Stomach (tissue), 4 donors: ENCODE results near the gene CASP2.

Experiments
- EP300 ChIP-seq: sonication (generic); formaldehyde crosslinking; IDR thresholded peaks from one replicate; pipeline ENCODE4 v1.6.1; 2017; ENCODE audit warnings: antibody characterized with exemption
- POLR2A ChIP-seq, 4 donors: fragments of 450-650 bp; IDR thresholded peaks; one replicate each; pipeline ENCODE4 v1.6.1; 2016; ENCODE audit warnings: antibody characterized with exemption in 4 of 4, control low read depth in 2 of 4, mild to moderate bottlenecking in 1 of 4, moderate library complexity in 1 of 4
- TF ChIP-seq, protein P1 (sequence below), 7 experiments: fragments of 450-650 bp in 4 of 7; fragments of 200-600 bp in 3 of 7; sonication (generic) in 3 of 7; IDR thresholded peaks; one replicate each; pipeline ENCODE4 v1.5.1; 2016 to 2019; ENCODE audit warnings: antibody characterized with exemption in 7 of 7, control low read depth in 2 of 7, mild to moderate bottlenecking in 1 of 7

DNA sequence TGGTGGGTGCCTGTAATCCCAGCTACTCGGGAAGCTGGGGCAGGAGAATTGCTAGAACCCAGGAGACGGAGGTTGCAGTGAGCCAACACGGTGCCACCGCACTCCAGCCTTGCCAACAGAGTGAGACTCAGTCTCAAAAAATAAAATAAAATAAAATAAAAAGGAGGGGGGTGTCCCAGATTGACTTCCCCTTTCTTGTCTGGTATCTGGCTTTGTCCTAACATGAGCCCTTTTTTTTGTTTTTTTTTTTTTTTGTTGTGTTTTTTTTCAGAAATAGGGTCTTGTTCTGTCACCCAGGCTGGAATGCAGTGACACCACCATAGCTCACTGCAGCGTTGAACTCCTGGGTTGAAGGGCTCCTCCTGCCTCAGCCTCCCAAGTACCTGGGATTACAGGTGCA, 4.7 kb downstream of the CASP2 start:
- TF ChIP-seq EP300 (no peak), POLR2A (IDR thresholded peaks at IDR 0.05) (no peak)
- TF ChIP-seq, protein P1, sequence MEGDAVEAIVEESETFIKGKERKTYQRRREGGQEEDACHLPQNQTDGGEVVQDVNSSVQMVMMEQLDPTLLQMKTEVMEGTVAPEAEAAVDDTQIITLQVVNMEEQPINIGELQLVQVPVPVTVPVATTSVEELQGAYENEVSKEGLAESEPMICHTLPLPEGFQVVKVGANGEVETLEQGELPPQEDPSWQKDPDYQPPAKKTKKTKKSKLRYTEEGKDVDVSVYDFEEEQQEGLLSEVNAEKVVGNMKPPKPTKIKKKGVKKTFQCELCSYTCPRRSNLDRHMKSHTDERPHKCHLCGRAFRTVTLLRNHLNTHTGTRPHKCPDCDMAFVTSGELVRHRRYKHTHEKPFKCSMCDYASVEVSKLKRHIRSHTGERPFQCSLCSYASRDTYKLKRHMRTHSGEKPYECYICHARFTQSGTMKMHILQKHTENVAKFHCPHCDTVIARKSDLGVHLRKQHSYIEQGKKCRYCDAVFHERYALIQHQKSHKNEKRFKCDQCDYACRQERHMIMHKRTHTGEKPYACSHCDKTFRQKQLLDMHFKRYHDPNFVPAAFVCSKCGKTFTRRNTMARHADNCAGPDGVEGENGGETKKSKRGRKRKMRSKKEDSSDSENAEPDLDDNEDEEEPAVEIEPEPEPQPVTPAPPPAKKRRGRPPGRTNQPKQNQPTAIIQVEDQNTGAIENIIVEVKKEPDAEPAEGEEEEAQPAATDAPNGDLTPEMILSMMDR (IDR thresholded peaks at IDR 0.05): no peak
